Central memory CD4-positive, alpha-beta T cell (primary cell): ENCODE data around the gene NDUFAF7.
"Not testable (repeated sequence)": the region's sequence is repeated elsewhere in the genome, so short reads cannot be mapped to it uniquely, and the experiment has no call there.

Experiments
- DNase-seq: peaks from one replicate; pipeline ENCODE4 v3.0.0; 2022

The NDUFAF7 gene

DNA sequence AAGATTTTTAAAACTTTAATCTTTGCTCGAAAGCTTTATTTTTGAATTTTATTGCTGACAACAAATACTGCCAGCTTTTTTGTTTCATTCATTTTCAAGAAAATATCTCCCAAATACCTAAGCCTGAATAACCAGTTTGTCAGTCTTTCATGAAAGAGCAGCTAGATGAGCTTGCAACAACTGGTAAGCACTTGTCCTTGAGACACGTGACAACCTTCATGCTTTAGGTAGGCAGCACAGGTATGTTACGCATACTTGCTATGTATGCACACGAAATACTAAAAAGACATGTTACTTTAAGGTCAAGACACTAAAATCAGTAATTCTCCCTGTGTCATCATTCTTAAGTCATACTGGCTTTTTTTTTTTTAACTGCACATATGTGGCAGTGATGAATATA is 12.4 kb upstream of the NDUFAF7 start:
- DNase-seq, result no peak

DNA sequence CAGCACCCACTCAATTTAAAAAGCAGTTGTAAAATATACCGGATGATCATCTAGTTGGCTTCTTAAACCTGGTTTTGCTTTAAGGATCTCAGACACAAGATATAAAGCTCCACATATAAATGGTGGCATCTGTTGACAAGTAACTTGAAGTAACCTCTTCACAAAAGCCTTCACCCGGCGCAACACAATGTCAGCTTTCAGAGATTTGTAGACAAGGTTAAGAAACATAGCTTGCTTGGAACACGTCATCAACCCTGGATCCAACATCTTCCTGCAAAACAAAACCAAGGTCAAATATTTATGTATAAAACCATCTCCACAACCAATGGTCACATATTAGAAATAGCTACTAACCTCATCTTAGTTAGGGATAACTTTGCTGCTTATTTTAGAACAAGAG is 8.3 kb upstream of the NDUFAF7 start:
- DNase-seq, result no peak

DNA sequence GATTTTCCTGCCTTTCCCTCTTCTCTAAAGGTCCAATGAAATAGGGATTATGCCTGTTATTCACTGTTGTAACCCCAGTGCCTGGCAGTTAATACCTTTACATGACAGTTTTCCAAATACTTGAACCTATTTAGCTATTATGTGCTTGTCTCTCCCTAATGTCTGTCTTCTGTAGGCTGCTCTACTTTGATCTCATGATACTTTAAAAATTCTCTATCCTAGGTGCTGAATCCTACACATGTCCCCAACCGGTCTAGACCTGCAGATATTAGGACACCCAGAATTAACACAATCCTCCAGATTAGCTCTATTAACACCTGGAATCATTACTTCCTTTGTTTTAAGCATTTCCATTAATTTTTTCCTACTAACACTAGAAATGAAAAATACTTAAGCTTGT is 7.4 kb upstream of the NDUFAF7 start:
- no peak for DNase-seq

DNA sequence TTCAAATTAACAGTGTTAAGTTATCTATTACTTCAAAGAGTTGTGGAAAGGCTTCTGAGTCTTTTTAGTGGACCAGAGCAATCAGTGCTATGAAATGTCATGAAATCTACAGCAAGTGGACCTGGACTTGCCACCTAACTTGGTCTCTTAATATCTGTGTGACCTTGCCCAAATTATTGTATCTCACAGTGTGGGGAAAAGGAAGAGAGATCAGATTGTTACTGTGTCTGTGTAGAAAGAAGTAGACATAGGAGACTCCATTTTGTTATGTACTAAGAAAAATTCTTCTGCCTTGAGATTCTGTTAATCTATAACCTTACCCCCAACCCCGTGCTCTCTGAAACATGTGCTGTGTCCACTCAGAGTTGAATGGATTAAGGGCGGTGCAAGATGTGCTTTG is 6.3 kb upstream of the NDUFAF7 start:
- not testable (repeated sequence) for DNase-seq

DNA sequence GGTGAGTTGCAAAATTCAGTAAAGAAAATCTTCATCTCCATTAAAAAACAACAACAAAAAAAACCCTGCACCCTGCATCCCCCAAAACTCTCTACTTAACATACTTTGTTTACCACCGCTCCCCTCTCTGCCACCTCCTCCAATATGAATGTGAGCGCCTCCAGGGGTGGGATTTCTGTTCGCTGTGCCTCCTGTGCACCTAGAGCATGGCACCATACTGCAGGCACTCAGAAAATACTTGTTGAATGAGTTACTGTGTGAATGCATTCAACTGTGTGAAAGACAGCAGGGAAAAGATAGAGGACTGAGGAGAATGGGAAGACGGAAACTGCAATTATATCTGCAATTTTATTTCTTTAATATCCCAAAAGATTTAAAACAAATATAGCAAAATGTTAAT is 4.6 kb upstream of the NDUFAF7 start:
- no peak for DNase-seq

DNA sequence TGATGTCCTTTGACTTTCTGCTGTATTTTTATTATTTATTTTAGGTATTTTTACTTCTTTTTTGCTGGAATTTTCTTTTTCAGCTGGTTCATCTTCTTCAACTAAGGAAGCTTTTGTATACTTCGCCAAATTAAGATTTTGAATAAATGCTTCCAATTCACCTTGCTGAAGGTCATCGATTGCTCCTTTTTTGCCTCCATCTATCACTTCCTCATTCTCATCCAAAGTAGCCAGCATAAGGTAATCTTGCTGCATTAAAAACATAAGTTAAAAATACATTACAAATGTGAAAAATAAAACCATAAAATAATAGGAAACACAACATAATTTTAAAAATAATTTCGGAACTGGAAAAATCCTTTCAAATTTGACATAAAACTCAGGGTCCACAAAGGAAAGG is 2.7 kb upstream of the NDUFAF7 start:
- DNase-seq, result no peak

DNA sequence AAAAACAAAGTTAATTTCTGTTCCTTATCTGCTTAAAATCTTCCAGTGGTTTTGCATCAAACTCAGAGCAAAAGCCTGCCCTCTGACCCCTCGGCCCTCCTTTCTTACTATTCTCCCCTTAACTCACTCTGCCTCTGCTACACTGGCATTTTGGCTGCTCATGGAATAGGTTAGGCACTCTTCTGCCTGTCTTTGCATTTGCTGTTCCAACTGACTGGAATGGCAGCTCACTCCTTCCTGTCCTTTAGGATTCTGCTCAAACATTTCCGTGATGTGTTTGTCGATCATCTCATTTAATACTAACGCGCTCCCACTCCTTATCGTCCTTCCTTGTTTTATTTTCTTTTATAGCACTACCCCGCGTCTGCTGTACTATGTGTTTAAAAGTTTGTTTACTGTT is 877 bp upstream of the NDUFAF7 start:
- no peak for DNase-seq

DNA sequence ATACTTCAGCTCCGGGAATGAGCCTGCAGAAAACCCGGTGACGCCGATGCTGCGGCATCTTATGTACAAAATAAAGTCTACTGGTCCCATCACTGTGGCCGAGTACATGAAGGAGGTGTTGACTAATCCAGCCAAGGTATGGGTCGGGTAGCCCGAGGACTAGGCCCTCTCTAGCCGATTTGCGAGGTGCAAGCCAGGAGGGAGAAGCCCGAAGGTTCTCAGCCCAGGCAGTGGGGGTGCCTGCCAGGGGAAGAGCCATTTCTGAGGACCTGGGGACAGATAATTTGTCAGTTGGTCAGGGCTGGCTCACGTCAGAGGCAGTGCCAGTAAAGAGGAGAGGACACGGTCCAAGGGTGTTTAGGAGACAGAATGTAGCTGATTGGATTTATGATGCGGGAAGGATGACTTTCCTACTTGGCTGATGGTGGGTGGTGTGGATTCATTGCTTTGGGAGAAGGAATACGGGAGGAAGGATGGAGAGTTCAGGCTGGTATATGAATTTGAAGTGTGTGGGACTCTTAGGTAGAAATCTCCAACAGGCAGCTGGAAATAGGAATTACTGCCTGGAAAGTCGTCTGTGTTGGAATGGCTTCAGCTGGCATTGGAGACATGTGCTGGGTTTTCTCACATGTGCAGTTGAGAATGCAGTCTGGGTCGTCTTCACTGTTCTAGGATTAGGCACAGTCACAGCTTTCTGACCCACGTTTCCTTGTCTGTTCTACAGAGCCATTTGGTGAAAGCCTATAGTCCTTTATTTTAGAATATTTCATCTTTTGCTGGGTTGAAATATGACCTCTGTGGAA is 874 bp downstream of the NDUFAF7 start:
- no peak for DNase-seq

DNA sequence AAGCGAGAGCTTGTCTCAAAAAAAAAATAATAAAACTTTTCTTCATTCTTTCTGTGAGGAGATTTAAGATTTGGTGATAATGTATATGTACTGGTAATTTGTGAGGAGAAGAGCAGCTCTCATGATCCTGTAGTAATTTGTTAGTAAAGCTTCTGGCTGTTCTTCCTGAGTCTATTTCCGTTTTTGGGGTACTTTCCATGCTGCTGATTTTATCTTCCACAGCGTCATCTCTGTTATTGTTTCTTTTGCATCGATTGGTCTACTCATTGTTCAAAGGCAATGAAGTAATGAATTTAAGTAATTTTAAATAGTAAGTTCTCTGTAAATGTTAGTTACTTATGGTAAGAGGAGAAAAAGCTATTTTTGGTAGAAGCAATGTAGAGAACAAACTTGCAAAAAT is 12.0 kb downstream of the NDUFAF7 start:
- peak; percentile 46 for DNase-seq

DNA sequence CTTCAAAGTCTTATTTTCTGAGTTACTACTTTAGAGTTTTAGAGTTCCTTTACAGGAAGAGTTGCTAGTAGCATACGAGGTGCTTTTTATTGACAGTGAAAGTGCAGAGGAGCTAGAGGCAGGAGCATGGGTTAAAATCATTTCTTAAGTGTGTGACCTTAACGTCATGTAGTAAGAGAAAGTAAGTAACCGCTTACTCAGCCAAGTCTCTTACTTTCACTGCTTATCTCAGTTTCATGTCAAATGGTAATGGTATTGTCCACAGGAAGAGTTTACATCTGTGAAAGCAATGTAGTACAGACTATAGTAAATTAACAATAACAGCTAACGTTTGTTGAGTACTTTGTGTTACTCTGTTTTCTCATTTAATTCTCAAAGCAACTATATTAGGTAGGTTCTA is 12.6 kb downstream of the NDUFAF7 start:
- no peak for DNase-seq

DNA sequence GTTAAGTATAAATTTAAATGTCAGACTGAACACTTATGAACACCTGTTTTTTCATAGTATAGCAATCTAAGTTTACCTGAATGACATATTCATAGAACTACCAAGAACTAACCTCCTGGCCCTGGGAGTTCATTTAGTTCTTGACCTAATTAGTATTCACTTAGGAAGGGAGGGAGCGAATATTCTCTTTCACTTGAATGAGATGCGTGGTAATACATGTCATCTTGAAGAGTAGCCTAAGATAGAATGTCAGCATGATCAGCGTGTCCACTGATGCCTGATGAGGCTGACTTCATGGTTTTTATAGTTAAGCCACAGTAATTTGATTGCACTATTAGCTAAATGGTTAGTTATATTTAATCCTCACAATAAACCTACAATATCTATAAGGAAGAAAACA is 13.3 kb downstream of the NDUFAF7 start:
- no peak for DNase-seq

DNA sequence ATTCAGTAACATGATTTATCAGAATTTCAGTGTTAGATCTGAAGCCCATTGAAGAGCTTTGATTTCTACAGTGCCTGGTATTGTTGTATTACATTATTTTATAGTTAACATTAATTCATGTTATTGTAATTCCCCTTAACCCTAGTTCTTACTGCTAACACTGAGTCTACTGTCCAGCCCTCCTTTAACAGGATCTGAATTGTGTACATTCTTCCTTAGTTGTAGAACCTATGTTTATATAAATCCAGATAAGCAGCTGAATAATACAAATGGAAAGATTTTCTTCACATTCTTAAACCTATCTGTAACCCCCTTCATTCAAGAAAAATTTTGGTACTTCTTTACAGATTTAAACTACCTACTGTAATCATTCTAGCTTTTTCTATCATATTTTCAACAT is 14.7 kb downstream of the NDUFAF7 start:
- no peak for DNase-seq

DNA sequence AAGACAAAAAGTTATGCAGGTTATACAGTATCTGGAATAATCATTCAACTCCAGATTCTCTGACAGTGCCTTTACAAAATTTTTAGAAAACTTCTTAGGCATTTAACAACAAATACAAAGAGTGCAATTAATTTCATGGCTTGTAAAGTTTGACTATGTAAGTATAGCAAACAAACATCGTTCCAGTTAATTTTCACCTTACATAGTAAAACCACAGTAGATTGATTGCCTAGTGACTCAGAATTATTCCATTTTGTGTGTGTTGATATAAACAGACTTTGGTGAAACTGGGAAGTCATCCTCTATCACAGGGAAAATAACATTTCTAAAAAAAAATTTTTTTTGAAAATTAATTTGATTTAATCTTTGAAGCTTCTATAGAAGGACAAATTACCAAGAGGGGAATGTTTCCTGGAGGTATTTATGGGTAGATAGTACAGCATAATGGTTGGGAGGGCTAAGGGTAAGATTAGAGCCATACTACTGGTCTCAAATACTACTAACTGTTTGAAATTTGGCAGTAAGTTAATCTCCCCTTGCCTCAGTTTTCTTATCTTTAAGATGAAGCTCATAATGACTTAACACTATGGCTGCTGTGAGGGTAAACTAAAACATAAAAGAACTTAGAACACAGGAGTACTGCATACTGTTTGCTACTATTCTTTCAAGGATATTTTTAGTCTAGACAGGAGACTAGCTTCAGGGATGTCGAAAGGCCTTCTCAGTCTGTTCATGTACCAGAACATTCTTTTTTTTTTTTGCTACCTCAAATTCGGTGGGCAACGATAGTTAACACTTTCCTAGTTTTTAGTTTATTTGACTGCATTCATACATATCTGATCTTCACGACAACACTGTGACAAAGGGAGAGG is 19.6 kb downstream of the NDUFAF7 start:
- no peak for DNase-seq

DNA sequence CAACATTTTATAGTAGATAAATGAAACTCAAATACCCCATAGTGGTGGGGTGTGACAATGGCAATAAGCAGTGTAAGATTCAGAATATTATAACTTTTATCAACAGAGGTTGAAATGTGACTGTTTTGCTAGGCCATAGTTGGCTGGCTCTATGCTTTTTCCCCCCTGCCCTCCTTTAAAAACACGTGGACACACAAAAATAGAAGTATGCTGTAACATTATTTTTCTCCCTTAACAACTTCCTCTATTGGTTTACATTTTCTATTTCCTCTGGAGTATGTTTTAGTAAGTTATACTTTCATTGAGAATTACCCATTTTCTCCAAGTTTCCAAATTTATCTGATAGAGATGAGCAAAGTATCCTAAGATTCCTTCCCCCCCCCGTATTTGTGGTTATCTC is 31.1 kb downstream of the NDUFAF7 start:
- no peak for DNase-seq

DNA sequence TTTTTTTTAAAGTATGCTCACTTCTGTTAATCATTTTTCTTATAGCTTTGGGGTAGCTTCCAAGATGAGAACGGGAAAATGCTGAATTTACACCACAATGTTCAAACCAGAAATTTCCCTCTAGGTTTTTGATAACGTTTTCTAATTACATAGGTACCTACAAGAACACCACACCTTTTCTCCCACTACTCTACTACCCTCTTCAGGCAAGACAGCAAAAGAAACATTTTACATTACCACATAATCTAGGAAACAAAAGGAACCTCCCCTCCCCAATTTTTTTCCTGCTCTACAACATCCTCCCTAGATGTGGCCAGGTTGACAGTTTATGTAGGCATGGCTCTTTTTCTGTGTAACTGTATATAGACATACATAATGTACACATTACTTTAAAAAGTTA is 32.4 kb downstream of the NDUFAF7 start:
- no peak for DNase-seq

DNA sequence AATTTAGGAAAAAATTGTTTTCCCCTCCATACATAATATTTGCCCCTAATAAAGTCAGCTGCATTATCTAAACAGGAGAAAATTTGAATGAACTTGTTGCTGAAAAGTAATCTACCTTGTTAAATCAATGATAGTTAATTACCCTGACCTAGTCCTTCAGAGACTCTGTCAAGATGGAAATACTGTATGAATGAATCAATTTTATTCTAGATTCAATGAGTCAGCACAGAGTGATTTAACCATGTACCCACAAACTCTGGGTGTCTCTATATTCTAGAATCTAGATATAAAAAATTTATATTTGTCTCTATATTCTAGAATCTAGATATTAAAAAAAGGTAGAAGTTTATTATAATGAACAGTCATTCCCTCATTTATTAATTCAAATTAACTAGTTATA is 36.2 kb downstream of the NDUFAF7 start:
- no peak for DNase-seq

DNA sequence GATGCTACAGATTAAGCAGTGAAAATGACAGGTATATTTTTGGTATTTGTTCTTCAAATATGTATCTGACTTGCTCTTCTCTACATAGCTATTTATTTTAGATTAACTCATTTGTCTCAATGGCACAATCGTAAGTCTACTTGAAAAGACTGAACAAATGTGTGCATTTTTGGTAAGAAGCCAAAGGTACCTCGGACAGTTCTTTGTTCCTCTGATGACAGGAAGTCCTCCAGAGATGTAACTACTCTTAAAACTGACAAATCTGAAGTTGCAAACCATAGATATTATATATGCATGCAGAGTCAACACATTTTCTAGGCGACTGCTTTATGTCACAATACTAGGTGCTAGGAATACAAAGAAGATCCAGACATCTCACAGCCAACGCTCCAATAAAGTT is 36.7 kb downstream of the NDUFAF7 start:
- no peak for DNase-seq

DNA sequence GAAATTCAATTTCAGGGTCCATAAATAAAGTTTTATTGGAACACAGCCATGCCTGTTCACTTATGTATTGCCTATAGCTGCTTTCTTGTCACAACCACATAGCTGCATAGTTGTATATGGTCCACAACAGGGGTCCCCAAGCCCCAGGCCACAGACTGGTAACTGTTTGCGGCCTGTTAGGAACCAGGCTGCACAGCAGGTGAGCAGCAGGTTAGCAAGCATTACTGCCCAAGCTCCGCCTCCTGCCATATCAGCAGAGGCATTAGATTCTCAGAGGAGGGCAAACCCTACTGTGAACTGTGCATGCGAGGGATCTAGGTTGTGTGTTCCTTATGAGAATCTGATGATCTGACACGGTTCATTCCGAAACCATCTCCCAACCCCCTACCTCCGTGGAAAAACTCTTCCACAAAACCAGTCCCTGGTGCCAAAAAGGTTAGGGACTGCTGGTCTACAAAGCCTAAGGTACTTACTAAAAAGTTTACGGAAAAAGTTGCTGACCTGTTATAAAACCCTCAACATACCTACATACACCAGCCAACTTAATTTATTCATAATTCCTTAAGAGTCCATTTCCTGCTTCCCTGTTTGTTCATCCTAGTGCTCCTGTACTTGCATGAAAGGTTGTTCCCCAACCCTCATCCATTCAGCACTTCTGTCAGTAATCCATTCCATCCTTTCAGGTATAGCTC is 40.1 kb downstream of the NDUFAF7 start:
- DNase-seq, result no peak

DNA sequence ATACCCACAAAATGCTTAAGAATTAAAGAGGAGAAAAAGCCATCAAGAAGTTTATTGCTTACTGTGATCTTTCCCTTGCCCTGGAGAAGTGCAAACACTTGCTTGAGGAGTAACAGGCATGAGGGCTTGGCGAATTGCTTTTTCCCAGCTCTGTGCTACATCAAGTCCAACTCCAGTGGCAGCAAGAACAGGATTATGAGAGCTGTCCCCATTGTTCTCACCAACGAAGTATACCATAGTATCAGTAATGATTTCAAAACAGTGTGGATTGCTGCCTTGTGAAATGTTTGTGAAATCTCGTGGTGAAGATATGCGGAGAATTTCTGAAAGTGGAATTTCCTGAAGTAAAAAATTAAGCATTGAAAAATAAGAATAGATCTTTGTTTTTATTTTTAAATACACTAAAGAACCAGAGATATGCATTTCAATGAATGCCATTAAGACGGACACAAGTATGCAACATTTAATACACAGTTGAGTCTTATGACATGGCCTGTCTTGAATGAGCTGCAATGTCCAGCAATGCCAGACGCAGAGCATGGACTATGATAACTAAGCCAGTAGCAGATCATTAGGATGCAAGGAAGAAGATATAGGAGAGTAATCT is 43.0 kb downstream of the NDUFAF7 start:
- no peak for DNase-seq

DNA sequence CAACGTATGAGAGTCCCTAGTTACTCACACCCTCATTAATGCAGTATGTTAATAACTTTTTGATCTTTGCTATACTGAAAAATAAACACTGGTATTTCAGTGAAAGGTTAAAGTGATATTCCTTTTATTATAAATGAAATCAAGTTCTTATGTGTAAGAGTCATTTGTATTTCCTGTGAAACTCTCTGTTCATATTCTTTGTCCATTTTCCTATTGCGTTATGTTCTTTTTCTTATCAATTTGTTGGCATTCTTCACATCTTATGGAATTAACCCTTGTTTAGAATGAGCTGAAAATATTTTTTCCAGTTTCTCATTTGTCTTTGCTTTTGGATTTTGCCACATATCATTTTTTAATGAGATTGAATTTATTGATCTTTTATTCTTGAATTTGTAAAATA is 44.8 kb downstream of the NDUFAF7 start:
- no peak for DNase-seq

DNA sequence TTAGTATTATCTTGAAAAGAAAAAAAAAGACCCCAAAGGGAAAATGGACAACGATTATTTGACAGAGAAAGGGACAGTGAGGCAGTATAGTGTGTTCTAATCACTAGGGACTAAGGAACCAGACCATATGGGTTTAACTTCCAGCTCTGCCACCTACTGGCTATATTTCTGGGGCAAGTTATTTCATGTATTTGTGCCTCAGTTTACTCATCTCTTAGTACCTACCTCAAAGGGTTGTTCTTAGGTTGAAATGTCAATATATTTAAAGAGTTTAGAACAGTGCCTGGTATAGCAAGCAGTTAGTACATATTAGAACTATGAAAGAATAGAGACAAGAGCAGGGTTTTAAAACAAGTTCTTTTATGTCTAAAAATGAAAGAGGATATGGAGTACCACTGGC is 50.5 kb downstream of the NDUFAF7 start:
- DNase-seq, result no peak

DNA sequence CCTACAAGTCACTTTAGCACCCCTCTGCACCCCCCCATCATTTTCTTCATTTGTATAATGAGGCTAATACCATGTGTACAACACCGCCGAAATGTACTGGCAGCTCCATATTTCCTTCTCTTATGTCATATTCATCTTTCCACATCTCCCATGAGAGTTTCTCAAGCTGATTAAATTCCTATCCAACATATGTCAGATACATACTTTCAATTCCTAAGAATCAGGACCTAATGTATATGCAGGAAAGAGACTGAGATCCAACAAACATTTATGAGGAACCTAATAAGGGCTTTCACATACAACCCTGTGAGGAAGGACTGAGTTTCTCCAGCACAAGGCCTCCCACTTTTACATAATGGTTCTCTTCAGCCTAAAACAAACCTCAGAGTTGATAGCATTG is 51.3 kb downstream of the NDUFAF7 start:
- no peak for DNase-seq

DNA sequence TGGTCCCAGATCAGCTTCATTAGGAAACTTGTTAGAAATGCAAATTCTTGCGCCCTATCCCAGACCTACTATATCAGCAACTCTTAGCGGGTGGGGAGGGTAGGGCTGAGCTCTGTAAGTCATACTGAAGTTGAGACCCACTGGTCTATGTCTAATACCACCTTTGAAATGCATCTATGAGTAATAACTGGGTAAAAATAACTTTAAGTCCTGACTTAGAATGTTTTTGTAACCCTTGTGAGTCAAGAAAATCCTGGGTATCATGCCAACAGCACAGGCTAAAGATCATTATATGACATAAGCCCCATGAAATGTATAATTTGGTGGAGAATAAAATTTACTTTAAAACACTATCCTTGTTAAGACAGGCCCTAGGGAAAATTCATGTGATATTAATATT is 51.7 kb downstream of the NDUFAF7 start:
- DNase-seq, result no peak
